Measurements from ENCODE around the gene BICDL1.

BICDL1 gene

DNA sequence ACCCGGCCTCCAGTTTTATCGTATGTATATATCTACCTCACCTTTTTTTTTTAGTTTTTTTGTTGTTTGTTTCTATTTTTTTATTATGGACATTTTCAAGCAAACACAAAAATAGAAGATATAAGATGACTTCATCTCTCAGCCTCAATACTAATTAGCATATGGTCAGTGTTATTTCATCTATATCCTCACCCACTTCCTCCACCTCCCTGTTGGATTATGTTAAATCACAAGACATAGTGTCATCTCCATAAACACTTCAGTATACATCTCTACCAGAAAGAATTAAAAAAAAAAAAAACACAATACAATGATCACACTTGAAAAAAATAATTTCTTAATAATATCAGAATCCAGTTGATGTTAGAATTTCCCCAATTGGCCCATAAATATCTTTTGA, 92.6 kb downstream of the BICDL1 start:
- Mint-ChIP-seq H3K36me3 (ENCODE audit: low read depth) (no peaks in the 10 kb centered on the region), H3K27me3 (ENCODE audit: low read depth) (peaks cover 3% of the 10 kb centered on the region), H3K27ac (no peak overlapping the region), H3K9me3 (no peaks in the 10 kb centered on the region), H3K4me3 (no peak overlapping the region), H3K4me1 (peaks cover 8% of the 10 kb centered on the region)
- TF ChIP-seq, protein P1, sequence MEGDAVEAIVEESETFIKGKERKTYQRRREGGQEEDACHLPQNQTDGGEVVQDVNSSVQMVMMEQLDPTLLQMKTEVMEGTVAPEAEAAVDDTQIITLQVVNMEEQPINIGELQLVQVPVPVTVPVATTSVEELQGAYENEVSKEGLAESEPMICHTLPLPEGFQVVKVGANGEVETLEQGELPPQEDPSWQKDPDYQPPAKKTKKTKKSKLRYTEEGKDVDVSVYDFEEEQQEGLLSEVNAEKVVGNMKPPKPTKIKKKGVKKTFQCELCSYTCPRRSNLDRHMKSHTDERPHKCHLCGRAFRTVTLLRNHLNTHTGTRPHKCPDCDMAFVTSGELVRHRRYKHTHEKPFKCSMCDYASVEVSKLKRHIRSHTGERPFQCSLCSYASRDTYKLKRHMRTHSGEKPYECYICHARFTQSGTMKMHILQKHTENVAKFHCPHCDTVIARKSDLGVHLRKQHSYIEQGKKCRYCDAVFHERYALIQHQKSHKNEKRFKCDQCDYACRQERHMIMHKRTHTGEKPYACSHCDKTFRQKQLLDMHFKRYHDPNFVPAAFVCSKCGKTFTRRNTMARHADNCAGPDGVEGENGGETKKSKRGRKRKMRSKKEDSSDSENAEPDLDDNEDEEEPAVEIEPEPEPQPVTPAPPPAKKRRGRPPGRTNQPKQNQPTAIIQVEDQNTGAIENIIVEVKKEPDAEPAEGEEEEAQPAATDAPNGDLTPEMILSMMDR (IDR thresholded peaks at IDR 0.05; ENCODE audit: unreplicated experiment in 3 of 3) = no peak

DNA sequence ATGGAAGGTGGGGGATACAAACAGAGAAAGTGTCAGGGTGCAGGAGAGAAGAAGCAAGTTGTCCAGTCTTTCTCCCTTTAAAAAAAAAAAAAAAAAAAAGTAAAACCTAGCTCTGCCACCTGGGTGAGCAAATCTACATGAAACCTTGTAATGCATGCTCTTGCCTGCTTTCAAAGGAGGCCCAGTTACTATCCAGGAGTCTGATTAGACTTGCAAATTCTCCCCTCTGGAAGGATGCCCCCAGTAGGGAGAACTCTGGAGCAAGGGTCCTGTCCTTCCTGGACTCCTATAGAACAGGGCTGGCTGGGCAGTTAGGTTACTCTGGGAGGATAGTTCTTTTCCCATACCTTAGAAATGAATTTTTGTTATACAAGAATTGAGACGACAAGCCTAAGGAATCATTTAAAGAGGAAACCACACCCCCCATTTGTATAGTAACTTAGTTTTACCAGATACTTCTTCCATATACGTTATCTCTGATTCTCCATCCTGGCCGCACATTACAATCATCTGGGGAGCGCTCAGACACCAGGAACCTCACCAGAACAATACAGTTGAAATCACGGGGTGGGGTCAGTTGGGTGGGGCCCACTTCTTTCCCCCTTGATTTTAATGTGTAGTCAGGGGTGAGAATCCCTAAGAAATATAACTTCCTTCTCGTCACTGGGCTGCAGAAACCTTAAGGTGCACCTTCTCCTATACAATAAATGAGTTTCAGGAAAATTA, 97.0 kb downstream of the BICDL1 start:
- H3K27ac Mint-ChIP-seq = peak overlapping the region in 2 of 3 experiments; percentile 44 to 61
- TF ChIP-seq, protein P1 (IDR thresholded peaks at IDR 0.05; ENCODE audit: unreplicated experiment in 3 of 3) = no peak
- H3K4me3 Mint-ChIP-seq = peak overlapping the region; percentile 27 to 82 (median 81)
- peaks cover 4% of the 10 kb centered on the region for H3K36me3 Mint-ChIP-seq (ENCODE audit: low read depth)
- no peaks in the 10 kb centered on the region for H3K9me3 Mint-ChIP-seq
- peaks cover 14% of the 10 kb centered on the region for H3K27me3 Mint-ChIP-seq (ENCODE audit: low read depth)
- peaks cover 40% of the 10 kb centered on the region for H3K4me1 Mint-ChIP-seq

DNA sequence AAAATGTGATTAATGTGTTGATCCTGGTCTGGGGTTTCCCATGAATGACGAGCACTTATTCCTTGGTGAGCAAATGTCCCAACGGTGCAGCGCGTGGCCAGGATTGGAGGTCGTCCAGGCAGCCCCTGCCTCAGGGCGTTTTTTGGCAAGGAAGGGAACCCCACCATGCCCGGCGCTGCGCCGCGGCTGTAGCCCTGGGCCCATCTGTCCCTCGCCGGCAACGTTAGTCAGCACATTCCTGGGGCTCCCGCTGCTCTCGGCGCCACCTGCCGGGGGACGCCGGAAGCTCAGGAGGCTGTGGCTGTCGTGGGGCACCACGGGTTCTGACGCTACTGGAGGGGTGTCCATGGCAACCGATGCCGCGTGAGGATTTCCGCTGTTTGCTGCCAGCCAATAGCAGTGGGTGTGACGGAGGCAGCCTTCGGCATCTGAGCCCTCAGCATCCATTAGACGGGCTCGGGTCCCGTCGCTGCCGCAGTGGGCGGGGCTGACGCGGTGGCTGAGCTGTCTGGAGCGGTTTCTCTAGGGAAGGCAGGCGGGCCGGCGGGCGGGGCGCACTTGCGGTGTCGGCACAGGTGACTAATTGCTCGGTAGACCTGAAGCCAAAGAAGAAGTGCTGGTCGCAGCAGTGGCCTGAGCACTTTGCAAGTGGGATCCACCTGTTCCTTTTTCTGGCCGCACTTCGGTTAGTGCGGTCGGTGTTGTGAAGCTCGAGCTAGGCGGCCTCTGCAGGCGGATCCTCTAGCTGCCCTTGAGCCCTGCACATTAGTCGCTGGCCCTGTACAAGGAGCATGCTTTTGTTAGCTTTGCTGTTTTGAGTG, 98.0 kb downstream of the BICDL1 start:
- TF ChIP-seq, protein P1 (IDR thresholded peaks at IDR 0.05; ENCODE audit: unreplicated experiment in 3 of 3) = peak; percentile 92 to 98 (median 97)
- Mint-ChIP-seq H3K36me3 (ENCODE audit: low read depth) (peaks cover 6% of the 10 kb centered on the region), H3K27ac (peak overlapping the region; percentile 44 to 85 (median 73)), H3K4me1 (peaks cover 49% of the 10 kb centered on the region), H3K27me3 (ENCODE audit: low read depth) (peaks cover 14% of the 10 kb centered on the region), H3K9me3 (no peaks in the 10 kb centered on the region), H3K4me3 (peak overlapping the region; percentile 81 to 87 (median 82))

DNA sequence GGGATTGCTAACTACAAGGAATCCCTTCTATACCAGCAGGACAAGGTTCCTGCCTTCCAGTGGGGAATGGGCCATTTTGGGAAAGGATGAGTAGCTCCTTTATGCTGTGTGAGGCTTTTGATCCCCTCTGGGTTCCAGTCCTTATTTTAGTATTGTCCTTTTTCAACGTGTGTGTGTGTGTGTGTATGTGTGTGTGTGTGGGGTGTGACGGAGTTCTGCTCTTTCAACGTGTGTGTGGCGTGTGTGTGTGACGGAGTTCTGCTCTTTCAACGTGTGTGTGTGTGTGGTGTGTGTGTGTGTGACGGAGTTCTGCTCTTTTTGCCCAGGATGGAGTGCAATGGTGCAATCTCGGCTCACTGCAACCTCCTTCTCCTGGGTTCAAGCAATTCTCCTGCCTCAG, 100.1 kb downstream of the BICDL1 start:
- TF ChIP-seq, protein P1 (IDR thresholded peaks at IDR 0.05; ENCODE audit: unreplicated experiment in 3 of 3) = no peak
- no peaks in the 10 kb centered on the region for H3K9me3 Mint-ChIP-seq
- H3K27me3 Mint-ChIP-seq (ENCODE audit: low read depth) = peaks cover 14% of the 10 kb centered on the region
- peaks cover 63% of the 10 kb centered on the region for H3K4me1 Mint-ChIP-seq
- H3K36me3 Mint-ChIP-seq (ENCODE audit: low read depth) = peaks cover 6% of the 10 kb centered on the region
- peak overlapping the region in 2 of 3 experiments; percentile 55 to 64 for H3K27ac Mint-ChIP-seq
- H3K4me3 Mint-ChIP-seq = no peak overlapping the region

DNA sequence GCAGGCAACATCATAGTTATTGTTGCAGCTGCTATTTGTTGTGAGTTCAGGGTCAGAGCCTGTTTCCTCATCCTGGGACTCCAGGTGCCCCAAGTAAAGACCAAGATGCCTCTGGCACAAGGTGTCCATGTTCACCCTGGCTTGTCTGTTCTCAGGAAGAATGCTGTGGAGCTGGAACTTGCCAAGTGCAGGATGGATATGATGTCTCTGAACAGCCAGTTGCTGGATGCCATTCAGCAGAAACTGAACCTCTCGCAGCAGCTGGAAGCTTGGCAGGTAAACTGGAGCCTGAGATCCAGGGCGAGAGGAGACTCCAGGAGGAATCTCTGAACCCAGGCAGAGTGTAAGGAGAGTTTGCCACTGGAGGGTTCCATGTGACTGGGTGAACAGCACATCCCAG, 100.8 kb downstream of the BICDL1 start:
- Mint-ChIP-seq H3K4me3 (no peak overlapping the region), H3K9me3 (no peaks in the 10 kb centered on the region), H3K27me3 (ENCODE audit: low read depth) (peaks cover 14% of the 10 kb centered on the region), H3K4me1 (peaks cover 69% of the 10 kb centered on the region), H3K36me3 (ENCODE audit: low read depth) (peaks cover 6% of the 10 kb centered on the region), H3K27ac (peak overlapping the region in 1 of 3 experiments; percentile 41)
- TF ChIP-seq, protein P1 (IDR thresholded peaks at IDR 0.05; ENCODE audit: unreplicated experiment in 3 of 3) = no peak

Data from nephron (organoid).